Measurements from ENCODE around the gene ELAVL3. TPM values are rescaled to one million over a fixed set of nuclear protein-coding genes. Genes with fewer than 3 reads are reported as not detected.
A peak's percentile ranks its signal among the peaks of the same experiment; 100 is the strongest.

ELAVL3 gene
- polyA plus RNA-seq, 1 of the 3 experiments (the other 2 are of a cell fraction), result 0.48 TPM

- TF ChIP-seq RCOR1 (IDR thresholded peaks at IDR 0.05; ENCODE audit: low read length) (no peak), POLR2AphosphoS5 (IDR thresholded peaks at IDR 0.05; ENCODE audit: low read depth, low read length) (no peak), YY1 (IDR thresholded peaks at IDR 0.05; ENCODE audit: low read depth) (no peak)
Observed at GRCh38 chr19:11505032-11505503, 24.2 kb upstream of the ELAVL3 start (continued).

- CTCF ChIA-PET, result no interaction called here
- H3K36me3 ChIP-seq (replicated peaks in 1 of 2; ENCODE audit: control insufficient read depth in 1 of 2, insufficient read depth in 2 of 2, low read length in 1 of 2), result no peaks in the 10 kb centered on the region
- DNase-seq, result no peak
- H3K4me1 ChIP-seq (ENCODE audit: control insufficient read depth in 1 of 2, insufficient read depth in 2 of 2, low read depth in 1 of 2, low read length in 1 of 2), result peaks cover 9 to 14% of the 10 kb centered on the region in 2 experiments; a peak in 2 of 4 replicates
- H3K4me2 ChIP-seq, result peak overlapping the region; percentile 88
- no peak for TF ChIP-seq TAF1 (IDR thresholded peaks at IDR 0.05; ENCODE audit: borderline replicate concordance, low read depth, low read length)
- TF ChIP-seq FOSL2 (IDR thresholded peaks at IDR 0.05; ENCODE audit: borderline replicate concordance, low read depth), result no peak
- TF ChIP-seq REST (IDR thresholded peaks at IDR 0.05; ENCODE audit: low read depth, low read length), result no peak
- peak overlapping the region; percentile 55 to 84; a peak in 3 of 4 replicates for H3K27ac ChIP-seq (ENCODE audit: low read depth in 2 of 2, low read length in 1 of 2)
- H3F3A ChIP-seq (replicated peaks; ENCODE audit: insufficient read depth), result peaks cover 7% of the 10 kb centered on the region
- H3K79me2 ChIP-seq (ENCODE audit: insufficient read depth), result peaks cover 22% of the 10 kb centered on the region; the same call in 1 of the 2 replicates
- 69% methylated on average over 7 of the region's 7 CpGs for WGBS (ENCODE audit: low lambda C conversion rate)
- H3K27me3 ChIP-seq (ENCODE audit: insufficient read depth), result no peaks in the 10 kb centered on the region
- no peaks in the 10 kb centered on the region for H4K20me1 ChIP-seq (ENCODE audit: insufficient read depth)
- POLR2A ChIA-PET, result interaction anchor here (1.2 kb wide), 2 partner anchors 25 to 55 kb away, joined by 3 read pairs; partner anchors contain the start of genes ECSIT and ELOF1
- peak overlapping the region; percentile 86 for H2AFZ ChIP-seq (ENCODE audit: low read depth)
- H3K9me2 ChIP-seq, result no peaks in the 10 kb centered on the region
- H3K4me3 ChIP-seq (ENCODE audit: low read depth in 2 of 2, low read length in 1 of 2), result peak overlapping the region; percentile 64 to 78
- peak overlapping the region; percentile 96 for H3K9ac ChIP-seq
- no peaks in the 10 kb centered on the region for H3K9me3 ChIP-seq
Observed at GRCh38 chr19:11504502-11505031, 23.7 kb upstream of the ELAVL3 start.

GRCh38 chr19:11499890-11500420 is 19.1 kb upstream of the ELAVL3 start:
- no peaks in the 10 kb centered on the region for H3K27me3 ChIP-seq (ENCODE audit: insufficient read depth)
- H3K79me2 ChIP-seq (ENCODE audit: insufficient read depth), result peaks cover 21% of the 10 kb centered on the region; the same call in 1 of the 2 replicates
- H3K9ac ChIP-seq, result no peak overlapping the region
- 87% methylated on average over 7 of the region's 7 CpGs for WGBS (ENCODE audit: low lambda C conversion rate)
- H3K9me3 ChIP-seq, result no peaks in the 10 kb centered on the region
- no peak overlapping the region for H2AFZ ChIP-seq (ENCODE audit: low read depth)
- H3K4me2 ChIP-seq, result no peak overlapping the region
- no peaks in the 10 kb centered on the region for H3K9me2 ChIP-seq
- no peak overlapping the region; a peak in 1 of 4 replicates for H3K27ac ChIP-seq (ENCODE audit: low read depth in 2 of 2, low read length in 1 of 2)
- ChIA-PET CTCF (interaction anchor here (1.3 kb wide), 1 partner anchor 15 kb away, joined by 3 read pairs; no protein-coding TSS in a partner anchor), POLR2A (no interaction called here)
- H3K4me1 ChIP-seq (ENCODE audit: control insufficient read depth in 1 of 2, insufficient read depth in 2 of 2, low read depth in 1 of 2, low read length in 1 of 2), result peaks cover 4 to 9% of the 10 kb centered on the region in 2 experiments; a peak in 1 of 4 replicates
- peaks cover 8% of the 10 kb centered on the region; the same call in 1 of the 2 replicates for H4K20me1 ChIP-seq (ENCODE audit: insufficient read depth)
- H3F3A ChIP-seq (replicated peaks; ENCODE audit: insufficient read depth), result peaks cover 3% of the 10 kb centered on the region
- H3K36me3 ChIP-seq (replicated peaks in 1 of 2; ENCODE audit: control insufficient read depth in 1 of 2, insufficient read depth in 2 of 2, low read length in 1 of 2), result peaks cover 0 to 7% of the 10 kb centered on the region in 2 experiments
- H3K4me3 ChIP-seq (ENCODE audit: low read depth in 2 of 2, low read length in 1 of 2), result no peak overlapping the region
- DNase-seq, result peak; percentile 21
- TF ChIP-seq USF2 (IDR thresholded peaks at IDR 0.05; ENCODE audit: borderline replicate concordance, low read depth, low read length), result no peak
- TF ChIP-seq EP300 (IDR thresholded peaks at IDR 0.05; ENCODE audit: borderline replicate concordance in 1 of 2, low read depth in 1 of 2, low read length in 1 of 2), result no peak
- TF ChIP-seq TCF12 (IDR thresholded peaks at IDR 0.05), result no peak
- TF ChIP-seq NFIC (IDR thresholded peaks at IDR 0.05; ENCODE audit: borderline replicate concordance), result no peak
- TF ChIP-seq SMC3 (IDR thresholded peaks at IDR 0.05; ENCODE audit: low read depth, low read length), result no peak
- no peak for TF ChIP-seq FOXM1 (IDR thresholded peaks at IDR 0.05; ENCODE audit: low read depth)
- TF ChIP-seq USF1 (IDR thresholded peaks at IDR 0.05; ENCODE audit: borderline replicate concordance, low read depth), result no peak
- no peak for TF ChIP-seq MAX (IDR thresholded peaks at IDR 0.05; ENCODE audit: low read depth)
- no peak for TF ChIP-seq NRF1 (IDR thresholded peaks at IDR 0.05; ENCODE audit: low read depth, low read length)
- TF ChIP-seq RFX5 (IDR thresholded peaks at IDR 0.05; ENCODE audit: low read length), result no peak
- no peak for TF ChIP-seq ELF1 (IDR thresholded peaks at IDR 0.05)
- no peak for TF ChIP-seq CHD2 (IDR thresholded peaks at IDR 0.05; ENCODE audit: low read length, partially characterized antibody)
- TF ChIP-seq POLR2AphosphoS5 (IDR thresholded peaks at IDR 0.05; ENCODE audit: low read depth, low read length), result no peak

All from SK-N-SH (cell line).